DMS114 treated with DMSO at 0.1 percent for 48 hours (cell line): ENCODE data around the gene INO80.
A peak's percentile ranks its signal among the peaks of the same experiment; 100 is the strongest.
"Not testable (repeated sequence)": the region's sequence is repeated elsewhere in the genome, so short reads cannot be mapped to it uniquely, and the experiment has no call there.

Experiments
- DNase-seq: peaks from one replicate; lab custom pipeline; 2025; ENCODE audit not compliant: unreplicated experiment; lab: John Stamatoyannopoulos, UW

The INO80 gene

GRCh38 chr15:41122849-41123248 is 6.8 kb upstream of the INO80 start:
- DNase-seq, result no peak

- no peak for DNase-seq
Observed at GRCh38 chr15:41121951-41122350, 5.9 kb upstream of the INO80 start.

DNA sequence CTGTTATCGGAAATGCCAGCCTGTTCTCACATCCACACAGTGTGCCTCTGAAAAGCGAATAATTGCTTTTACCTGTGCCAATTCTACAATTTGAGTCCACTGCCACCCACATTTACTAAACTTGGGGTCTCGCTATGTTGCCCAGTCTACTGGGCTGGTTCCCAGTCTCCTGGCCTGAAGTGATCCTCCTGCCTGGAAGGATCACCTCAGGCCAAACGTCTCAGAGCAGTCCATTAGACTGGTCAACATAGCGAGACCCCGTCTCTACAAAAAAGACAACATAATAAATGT is 827 bp upstream of the INO80 start:
- no peak for DNase-seq

- no peak for DNase-seq
Observed at GRCh38 chr15:41115652-41116115, 396 bp downstream of the INO80 start.

GRCh38 chr15:41115161-41115651 is 874 bp downstream of the INO80 start:
- peak; percentile 26 for DNase-seq

DNA sequence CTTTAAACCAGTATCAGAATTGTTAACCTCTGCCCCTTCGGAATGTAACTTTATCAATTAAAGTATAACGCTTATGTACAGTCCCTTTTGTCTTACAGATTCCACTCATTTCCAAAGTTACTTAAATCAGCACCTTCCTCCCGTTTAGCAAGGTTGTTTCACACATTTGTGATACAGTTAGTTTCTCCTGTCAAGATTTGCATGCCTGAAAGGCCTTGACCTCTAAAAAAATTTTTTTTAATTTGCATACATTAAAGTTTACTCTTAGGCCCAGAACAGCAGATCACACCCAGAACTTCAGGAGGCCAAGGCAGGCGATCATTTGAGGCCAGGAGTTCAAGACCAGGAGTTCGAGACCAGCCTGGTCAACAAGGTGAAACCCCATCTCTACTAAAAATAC is 9.1 kb downstream of the INO80 start:
- DNase-seq, result no peak

- no peak for DNase-seq
Observed at GRCh38 chr15:41105348-41106334, 10.4 kb downstream of the INO80 start.

- no peak for DNase-seq
Observed at GRCh38 chr15:41104234-41104633, 11.8 kb downstream of the INO80 start.

DNA sequence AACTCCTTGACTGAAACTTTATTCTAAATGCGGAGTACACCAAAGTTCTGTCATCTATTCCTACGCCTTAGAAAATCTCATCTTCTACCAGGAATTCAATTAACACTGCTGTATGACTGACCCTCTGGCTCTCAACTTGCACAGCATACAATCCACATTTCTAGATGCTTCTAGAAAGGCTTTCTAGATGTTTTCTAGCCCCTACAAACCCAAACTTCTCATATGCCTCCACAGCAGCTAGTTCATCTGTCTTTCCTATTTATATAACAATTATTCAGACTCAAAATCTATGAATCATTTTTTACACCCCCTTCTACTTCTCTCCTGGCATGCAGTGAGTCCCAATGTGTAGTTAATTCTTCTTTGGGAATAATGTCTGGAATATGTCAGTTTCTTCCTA is 13.2 kb downstream of the INO80 start:
- no peak for DNase-seq

GRCh38 chr15:41096178-41096577 is 19.9 kb downstream of the INO80 start:
- no peak for DNase-seq

DNA sequence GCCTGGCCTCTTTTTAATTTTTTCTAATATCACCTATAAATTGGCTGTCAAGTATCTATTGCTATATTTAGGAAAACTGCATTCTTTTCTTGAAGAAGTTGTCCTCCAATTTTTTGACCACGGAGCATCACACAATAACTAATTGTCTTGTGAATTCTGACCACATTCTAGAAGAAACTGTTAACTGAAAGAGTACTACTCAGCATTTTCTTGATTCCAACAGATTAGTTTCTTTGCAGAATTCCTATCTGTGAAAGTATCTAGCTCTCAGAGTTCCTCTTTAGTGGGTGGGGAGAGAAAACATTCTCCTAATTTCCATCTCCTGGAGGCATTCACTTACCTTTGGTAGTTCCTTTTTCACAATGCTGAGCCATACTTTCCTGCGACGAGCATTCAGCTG is 31.1 kb downstream of the INO80 start:
- DNase-seq, result no peak

- no peak for DNase-seq
Observed at GRCh38 chr15:41080144-41080543, 35.9 kb downstream of the INO80 start.

GRCh38 chr15:41079717-41080116 is 36.4 kb downstream of the INO80 start:
- DNase-seq, result no peak

- DNase-seq, result not testable (repeated sequence)
Observed at GRCh38 chr15:41078879-41079278, 37.2 kb downstream of the INO80 start.

DNA sequence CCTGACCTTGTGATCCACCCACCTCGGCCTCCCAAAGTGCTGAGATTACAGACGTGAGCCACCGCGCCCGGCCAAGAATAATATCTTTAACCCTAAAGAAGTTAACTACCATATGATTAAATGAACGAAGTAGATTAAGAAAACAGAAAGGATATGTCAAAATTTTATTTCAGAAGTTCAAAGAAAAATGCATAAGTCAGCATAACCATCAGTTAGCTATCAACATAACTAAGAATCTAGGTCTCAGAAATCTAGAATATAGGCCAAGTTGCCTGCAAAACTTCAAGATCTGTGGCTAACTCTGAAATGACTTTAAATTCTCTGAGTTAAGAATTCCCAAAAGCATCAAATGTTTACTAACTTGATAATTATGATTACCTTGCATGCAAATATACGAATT is 38.0 kb downstream of the INO80 start:
- no peak for DNase-seq

DNA sequence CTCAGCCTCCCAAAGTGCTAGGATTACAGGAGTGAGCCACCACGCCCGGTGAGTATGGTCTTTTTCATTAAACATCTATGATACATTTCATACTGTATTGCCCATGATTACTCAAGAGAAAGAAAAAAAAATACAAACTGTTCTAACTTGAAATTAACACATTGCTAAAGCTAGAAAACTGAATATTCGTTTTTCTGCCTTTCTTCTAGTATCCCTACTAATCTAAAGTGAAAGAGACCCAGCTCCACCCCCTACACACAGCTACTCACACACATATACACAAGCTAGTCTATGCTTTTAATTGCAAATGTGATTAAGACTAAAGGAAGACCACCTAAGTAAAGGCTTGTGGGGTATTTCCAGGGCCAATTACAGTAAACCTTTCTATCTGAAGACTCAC is 43.1 kb downstream of the INO80 start:
- no peak for DNase-seq

- no peak for DNase-seq
Observed at GRCh38 chr15:41072013-41072412, 44.1 kb downstream of the INO80 start.

DNA sequence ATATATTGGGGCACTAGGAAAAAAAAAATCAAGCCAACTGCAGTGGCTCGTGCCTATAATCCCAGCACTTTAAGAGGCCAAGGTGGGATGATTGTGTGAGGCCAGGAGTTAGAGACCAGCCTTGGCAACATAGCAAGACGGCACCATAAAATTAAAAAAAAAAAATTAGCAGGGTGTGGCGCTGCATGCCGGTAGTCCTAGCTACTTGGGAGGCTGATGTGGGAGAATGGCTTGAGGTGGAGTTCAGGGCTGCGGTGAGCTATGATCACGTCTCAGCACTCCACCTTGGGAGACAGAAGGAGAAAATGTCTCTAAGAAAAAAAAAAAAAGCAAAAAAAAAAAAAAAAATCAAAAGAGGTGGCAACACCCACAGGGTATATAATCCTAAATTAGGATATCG is 49.6 kb downstream of the INO80 start:
- DNase-seq, result no peak

DNA sequence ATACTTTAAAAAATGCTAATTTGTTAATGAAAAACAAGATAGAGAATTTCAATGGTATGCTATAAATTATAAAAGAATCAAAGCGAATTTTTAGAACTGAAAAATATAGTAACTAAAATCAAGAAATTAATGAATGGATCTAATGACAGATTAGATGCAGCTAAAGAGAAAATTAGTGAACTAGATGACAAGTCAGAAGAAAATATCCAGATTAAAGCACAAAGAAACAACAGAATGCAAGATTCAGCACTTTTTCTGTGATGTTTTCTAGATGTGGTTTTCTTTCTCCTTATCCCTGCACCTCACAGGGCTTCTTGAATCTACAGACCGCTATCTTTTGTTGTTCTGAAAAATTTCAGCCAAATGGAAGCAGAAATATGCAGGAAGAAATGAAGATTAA is 54.4 kb downstream of the INO80 start:
- no peak for DNase-seq

DNA sequence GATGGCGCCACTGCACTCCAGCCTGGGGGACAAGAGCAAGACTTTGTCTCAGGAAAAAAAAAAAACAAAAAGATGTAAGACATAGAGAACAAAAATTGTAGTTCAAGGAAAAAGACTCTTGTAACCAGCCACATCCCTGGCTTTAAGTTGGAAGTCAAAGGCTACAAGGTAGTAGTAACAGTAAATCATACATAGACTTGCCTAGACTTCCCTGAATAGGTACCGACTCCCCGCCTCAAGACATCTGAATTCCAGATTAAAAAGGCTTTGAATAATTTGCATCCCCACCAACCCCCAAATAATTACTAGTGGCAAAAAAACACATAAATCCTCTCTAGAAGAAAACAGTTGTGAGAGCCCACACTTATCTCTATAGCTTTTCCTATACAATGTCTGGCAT is 55.6 kb downstream of the INO80 start:
- DNase-seq, result no peak

GRCh38 chr15:41056810-41057209 is 59.3 kb downstream of the INO80 start:
- DNase-seq, result no peak

DNA sequence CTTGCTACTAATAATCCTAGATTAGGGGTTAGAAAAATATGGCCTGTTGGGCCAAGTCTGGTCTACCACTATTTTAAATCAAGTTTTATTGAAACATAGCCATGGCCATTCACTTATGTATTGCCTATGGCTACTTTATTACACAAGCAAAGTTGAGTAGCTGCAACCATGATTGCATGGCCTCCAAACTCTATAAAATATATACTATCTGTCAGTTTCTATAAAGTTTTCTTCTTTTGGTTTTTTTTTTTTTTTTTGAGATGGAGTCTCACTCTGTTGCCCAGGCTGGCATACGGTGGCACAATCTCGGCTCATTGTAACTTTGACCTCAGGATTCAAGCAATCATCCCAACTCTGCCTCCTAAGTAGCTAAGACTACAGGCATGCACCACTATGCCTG is 60.4 kb downstream of the INO80 start:
- DNase-seq, result no peak

GRCh38 chr15:41051139-41051538 is 64.9 kb downstream of the INO80 start:
- DNase-seq, result no peak
